GM11168 (cell line): ENCODE data around the gene UNC13B.

ENCODE experiments used
- in situ Hi-C: fragments of 300-500 bp; cut with MboI; formaldehyde crosslinking; loops from one replicate; pipeline ENCODE4 v1.12.0; 2022; ENCODE audit warnings: low sequenced_read_pairs; ENCODE audit not compliant: unreplicated experiment

The UNC13B gene

GRCh38 chr9:35313460-35313859, 151.7 kb downstream of the UNC13B start:
- in situ Hi-C loops, result no loop called here

GRCh38 chr9:35313916-35314315, 152.1 kb downstream of the UNC13B start:
- in situ Hi-C loops, result no loop called here

GRCh38 chr9:35318741-35319140, 156.9 kb downstream of the UNC13B start:
- in situ Hi-C loops, result no loop called here

- in situ Hi-C loops, result no loop called here
These were observed 160.5 kb downstream of the UNC13B start for GRCh38 chr9:35322075-35322885.

- in situ Hi-C loops, result no loop called here
These were observed 163.2 kb downstream of the UNC13B start for GRCh38 chr9:35324966-35325365.

GRCh38 chr9:35333551-35333950, 171.7 kb downstream of the UNC13B start:
- in situ Hi-C loops, result no loop called here

- in situ Hi-C loops, result no loop called here
These were observed 173.4 kb downstream of the UNC13B start for GRCh38 chr9:35335164-35335563.

- in situ Hi-C loops, result no loop called here
These were observed 176.3 kb downstream of the UNC13B start for GRCh38 chr9:35338086-35338485.

- in situ Hi-C loops, result no loop called here
These were observed 176.9 kb downstream of the UNC13B start for GRCh38 chr9:35338561-35339274.

GRCh38 chr9:35340046-35340445, 178.2 kb downstream of the UNC13B start:
- in situ Hi-C loops, result no loop called here

GRCh38 chr9:35341021-35341420, 179.2 kb downstream of the UNC13B start:
- in situ Hi-C loops, result no loop called here

GRCh38 chr9:35341585-35341984, 179.8 kb downstream of the UNC13B start:
- in situ Hi-C loops, result no loop called here

GRCh38 chr9:35342221-35342958, 180.6 kb downstream of the UNC13B start:
- in situ Hi-C loops, result no loop called here

GRCh38 chr9:35348109-35348508, 186.3 kb downstream of the UNC13B start:
- in situ Hi-C loops, result no loop called here

GRCh38 chr9:35349287-35349990, 187.6 kb downstream of the UNC13B start:
- in situ Hi-C loops, result no loop called here

GRCh38 chr9:35350212-35350611, 188.4 kb downstream of the UNC13B start:
- in situ Hi-C loops, result no loop called here

GRCh38 chr9:35350827-35351549, 189.2 kb downstream of the UNC13B start:
- in situ Hi-C loops, result no loop called here

GRCh38 chr9:35353731-35354365, 192.0 kb downstream of the UNC13B start:
- in situ Hi-C loops, result no loop called here

- in situ Hi-C loops, result no loop called here
These were observed 194.1 kb downstream of the UNC13B start for GRCh38 chr9:35355939-35356338.
